Stimulated activated CD4-positive, alpha-beta T cell treated with anti-CD3 and anti-CD28 coated beads, Interleukin-15, amount 100 ng/mL, for 24 hours (primary cell): ENCODE data around the gene NPR1.
"Not testable (repeated sequence)": the region's sequence is repeated elsewhere in the genome, so short reads cannot be mapped to it uniquely, and the experiment has no call there.

ENCODE experiments used
- DNase-seq: peaks from one replicate; pipeline ENCODE4 v3.0.0-alpha.2; 2020

The NPR1 gene

DNA sequence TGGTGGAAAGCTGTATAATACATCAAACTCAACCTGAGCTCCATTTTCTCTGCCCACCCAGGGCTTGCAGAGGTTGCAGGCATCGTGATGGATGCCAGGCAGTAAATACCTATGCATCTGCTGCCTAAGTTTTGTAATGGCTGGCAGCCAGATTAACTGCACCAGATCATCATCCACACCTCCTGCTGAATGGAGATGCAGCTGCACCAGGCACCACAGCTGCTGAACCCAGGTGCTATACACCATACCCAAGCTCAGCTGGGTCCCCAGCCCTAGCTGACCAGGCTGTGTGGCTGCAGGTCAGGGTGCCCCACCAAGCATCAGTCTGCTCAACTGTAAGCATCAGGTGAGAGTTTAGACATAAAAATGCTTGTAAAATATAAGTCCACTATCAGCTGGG lies 26.7 kb upstream of the NPR1 start:
- DNase-seq, result no peak

DNA sequence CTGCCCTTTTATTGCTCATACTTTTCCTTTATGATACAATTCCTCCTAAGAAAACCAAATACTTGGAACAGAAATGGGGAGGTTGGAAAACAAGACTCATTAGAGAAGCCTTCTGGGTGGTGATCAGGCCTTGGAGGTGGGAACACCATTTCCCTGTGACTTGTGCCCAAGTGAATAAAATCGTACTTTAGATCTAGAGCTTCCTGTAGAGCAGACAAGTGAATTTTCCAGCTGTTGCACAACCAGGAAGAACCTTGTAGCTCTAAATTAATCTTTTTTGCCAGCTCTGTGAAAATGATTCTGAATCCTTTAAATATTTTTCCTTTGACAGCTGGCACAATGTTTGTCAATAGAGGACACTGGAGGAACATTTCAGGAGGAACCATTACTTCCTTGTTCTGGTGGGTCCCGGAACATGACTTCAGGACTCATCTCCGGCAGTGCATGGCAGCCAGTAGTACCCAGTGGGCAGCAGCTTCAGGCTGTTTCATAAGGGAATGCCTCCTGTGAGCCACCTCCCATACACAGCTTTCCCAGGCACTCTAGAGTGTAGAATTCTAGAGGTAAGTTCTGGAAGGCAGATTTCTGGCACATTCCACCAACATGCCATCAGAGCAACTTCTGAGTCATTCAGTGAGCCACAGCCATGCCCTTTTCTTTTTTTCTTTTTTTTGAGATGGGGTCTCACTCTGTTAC lies 25.5 kb upstream of the NPR1 start:
- no peak for DNase-seq

DNA sequence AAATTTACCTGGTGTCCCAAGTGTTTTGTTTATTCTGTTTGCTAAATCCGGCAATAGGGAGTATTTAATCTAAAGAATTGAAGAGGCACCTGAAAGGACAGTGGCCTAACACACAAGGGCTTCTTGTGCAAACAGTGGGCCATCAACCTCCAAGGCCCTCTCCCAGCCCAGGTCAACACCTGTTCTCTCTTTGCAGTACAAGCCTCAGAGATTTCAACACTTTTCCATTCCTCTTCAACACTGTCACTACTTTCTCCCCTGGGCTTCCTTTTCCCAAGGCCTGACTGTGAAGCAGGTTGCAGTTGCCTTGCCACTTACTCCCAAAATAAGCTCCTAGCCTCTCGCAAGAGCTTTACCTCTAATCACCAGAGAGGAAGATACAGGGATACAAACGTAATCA lies 23.2 kb upstream of the NPR1 start:
- no peak for DNase-seq

DNA sequence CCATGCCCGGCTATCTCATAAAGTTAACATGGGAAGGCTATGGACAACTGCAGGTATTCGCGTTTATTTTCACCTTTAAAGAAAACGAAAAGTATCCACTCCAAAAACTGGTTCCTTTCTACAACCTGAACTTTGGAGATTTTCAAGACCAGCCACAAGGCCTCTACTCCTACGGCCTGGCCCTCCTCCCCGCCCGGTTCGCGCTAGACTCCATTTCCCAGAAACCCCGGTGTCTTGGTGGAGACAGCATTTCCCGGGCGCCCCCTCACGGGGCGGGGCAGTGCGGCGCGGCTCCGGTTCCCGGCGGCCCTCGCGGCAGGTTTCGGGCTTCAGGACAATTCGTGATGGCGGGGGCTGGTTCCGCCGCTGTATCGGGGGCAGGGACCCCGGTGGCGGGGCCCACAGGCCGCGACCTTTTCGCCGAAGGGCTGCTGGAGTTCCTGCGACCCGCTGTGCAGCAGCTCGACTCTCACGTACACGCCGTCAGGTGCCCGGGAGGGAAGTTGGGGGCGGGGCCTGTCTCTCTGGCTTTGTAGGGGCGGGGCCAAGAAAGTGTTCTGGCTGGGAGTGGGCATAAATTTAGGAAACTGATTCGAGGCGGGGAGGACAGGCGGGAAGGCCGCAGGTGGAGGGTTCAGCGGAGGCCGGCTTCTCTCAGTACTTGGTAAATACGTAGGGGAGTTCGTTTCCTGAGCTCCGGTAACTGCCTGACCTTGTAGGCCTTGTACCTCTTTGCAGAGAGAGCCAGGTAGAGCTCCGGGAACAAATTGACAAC lies 19.9 kb upstream of the NPR1 start, which contains the start of gene SNAPIN:
TSS of gene SNAPIN (plus strand) at position 304 of the 775 bp plus-strand sequence. CDS start at position 345, 41 bp downstream.
- peak; percentile 95 for DNase-seq

DNA sequence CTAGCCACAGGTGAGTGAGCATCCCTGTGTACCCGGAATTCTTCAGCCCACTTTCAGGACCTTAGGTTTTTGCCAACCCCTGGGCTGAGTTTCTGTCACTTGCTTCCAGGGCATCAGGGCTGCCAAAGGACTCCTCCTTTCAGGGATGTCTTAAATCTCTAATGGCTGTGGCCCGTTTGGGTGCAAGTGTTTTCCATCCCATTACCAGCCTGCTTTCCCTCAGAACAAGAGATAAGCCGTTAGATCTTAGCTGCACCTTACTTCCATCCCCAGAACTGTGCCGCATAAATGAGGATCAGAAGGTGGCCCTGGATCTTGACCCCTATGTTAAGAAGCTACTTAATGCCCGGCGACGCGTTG lies 19.3 kb upstream of the NPR1 start:
- DNase-seq, result no peak

DNA sequence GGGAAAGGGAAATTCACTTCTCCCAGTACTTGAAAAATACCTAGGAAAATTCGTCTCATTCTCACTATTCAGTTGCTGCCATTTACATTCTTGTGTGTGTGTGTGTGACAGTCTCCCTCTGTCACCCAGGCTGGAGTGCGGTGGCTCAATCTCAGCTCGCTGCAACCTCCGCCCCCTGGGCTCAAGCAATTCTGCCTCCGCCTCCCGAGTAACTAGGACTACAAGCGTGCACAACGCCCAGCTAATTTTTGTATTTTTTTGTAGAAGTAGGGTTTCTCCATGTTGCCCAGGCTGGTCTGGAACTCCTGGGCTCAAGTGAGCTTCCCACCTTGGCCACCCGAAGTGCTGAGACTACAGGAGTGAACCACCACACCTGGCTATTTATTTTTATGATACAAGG lies 18.8 kb upstream of the NPR1 start:
- no peak for DNase-seq

DNA sequence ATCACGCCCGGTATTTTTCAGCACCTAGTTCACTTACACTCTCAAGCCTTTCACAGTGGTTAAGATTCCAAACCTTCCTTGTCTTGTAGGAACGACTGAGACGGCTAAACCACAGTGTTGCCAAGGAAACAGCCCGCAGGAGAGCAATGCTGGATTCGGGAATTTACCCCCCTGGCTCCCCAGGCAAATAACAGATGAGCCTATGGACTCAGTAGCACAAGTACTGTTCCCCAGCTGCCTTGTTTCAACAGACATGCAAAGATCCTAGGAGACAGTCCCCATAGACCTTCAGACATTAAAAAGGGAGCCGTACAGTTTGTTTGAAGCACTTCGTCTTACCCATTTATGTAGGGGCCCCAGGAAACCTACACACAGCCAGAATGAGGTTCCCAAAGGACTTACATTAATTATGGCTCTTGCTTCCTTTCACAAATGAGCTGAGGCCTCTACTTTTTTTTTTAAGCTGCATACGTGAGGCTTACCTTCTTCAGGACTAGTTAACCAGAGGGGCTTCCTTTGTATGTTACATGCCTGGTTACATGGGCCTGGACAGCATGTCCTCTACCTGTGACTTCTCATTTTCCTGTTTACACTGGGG lies 17.3 kb upstream of the NPR1 start:
- DNase-seq, result no peak

DNA sequence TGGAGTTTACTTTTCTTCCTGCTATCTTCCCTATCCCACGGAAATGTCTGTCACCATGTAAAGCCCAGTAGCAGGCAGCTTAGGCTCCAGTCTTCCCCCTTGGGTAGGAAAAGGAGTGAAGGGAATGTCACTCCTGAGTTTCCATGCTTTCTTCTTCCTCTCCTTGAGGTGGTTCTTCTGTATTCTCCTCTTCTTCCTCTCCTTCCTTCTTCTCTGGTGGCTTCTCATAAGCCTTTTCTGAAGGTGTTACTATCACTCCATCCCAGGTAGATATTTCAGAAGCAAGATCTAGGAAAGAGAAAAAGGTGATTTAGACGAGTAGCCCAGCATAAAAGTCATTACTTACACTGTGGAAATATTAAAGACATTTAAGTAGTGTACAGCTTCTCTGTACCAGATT lies 16.2 kb upstream of the NPR1 start:
- DNase-seq, result no peak

DNA sequence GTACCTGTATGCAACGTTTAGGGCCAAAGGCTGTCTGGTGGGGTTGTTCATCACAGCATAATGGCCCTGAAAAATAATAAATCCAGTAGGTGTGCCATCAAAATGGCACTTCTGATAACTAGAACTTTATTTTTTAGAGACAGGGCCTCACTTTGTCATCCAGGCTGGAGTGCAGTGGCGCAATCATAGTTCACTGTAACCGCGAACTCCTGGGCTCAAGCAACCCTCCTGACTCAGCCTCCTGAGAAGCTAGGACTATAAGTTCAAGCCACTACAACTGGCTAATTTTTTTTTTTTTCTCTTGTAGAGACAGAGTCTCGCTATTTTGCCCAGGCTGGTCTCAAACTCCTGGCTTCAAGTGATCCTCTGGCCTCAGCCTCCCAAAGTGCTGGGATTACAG lies 15.3 kb upstream of the NPR1 start:
- no peak for DNase-seq

DNA sequence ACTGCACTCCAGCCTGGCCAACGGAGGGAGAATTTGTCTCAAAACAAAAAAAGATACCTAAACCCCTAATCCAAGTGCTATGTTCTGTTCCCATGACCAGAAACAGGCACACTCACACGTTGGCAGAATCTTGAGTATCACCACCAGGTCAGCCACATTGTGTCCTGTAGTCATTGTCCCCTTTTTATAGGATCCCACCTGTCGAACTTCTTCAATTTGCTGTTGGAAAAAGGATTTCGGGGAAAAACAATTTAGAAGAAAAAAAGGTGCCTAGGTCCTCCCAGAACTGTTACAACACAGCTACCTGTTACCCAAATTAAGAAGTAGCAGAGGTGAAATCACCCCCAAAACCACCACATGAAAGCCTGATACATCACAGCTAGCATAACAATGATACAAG lies 11.0 kb upstream of the NPR1 start:
- no peak for DNase-seq

DNA sequence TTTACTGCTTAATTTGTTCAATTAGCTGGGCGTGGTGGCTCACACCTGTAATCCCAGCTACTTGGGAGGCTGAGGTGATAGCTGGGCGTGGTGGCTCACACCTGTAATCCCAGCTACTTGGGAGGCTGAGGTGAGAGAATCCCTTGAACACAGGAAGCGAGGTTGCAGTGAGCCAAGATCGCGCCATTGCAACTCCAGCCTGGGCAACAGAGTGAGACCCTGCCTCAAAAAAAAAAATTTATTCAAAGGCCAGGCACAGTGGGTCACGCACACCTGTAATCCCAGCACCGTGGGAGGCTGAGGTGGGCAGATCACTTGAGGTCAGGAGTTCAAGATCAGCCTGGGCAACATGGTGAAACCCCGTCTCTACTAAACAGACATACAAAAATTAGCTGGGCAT lies 9.8 kb upstream of the NPR1 start:
- DNase-seq, result not testable (repeated sequence)

DNA sequence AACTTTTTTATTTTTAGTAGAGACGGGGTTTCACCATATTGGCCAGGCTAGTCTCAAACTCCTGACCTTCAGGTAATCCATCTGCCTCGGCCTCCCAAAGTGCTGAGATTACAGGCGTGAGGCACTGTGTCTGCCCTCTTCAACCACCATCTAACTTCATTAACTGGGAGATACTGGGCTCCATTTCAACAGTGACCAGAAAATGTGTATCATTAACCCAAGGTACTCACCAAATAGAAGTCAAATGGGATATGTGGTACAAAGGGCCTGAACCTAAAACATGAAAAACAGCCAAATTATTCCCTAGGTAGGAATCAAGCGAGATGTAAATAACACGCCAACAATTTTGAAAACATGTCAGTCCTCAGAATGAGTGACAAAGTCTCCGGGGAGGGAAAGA lies 8.9 kb upstream of the NPR1 start:
- DNase-seq, result no peak

DNA sequence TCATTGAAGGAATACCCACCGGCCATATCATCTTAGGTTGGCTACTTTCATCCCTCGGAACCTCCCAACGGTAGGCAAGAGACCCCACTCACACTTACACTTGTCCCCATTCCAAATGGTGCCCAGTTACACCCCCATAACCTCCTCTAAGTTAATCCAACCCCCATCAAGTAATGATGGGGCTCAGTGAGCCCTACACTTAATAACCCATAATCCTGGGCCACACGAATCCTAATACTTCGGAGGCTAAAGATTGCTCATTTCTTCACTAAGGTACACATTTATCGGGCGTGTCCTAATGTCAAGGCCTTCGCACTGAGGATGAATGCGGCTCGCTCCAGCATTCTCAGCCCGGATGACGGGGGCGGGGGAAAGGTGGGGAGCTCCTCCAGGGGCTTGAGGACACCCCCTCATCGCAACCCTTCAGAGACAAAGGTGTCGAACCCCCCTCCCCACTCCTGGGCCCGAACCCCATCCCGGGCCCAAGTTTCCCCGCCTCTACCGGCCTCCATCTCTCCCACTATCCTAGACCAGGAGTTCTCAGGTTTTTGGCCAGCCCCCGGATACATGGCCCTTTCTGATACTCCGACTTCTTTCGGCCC lies 8.1 kb upstream of the NPR1 start:
- peak; percentile 39 for DNase-seq

DNA sequence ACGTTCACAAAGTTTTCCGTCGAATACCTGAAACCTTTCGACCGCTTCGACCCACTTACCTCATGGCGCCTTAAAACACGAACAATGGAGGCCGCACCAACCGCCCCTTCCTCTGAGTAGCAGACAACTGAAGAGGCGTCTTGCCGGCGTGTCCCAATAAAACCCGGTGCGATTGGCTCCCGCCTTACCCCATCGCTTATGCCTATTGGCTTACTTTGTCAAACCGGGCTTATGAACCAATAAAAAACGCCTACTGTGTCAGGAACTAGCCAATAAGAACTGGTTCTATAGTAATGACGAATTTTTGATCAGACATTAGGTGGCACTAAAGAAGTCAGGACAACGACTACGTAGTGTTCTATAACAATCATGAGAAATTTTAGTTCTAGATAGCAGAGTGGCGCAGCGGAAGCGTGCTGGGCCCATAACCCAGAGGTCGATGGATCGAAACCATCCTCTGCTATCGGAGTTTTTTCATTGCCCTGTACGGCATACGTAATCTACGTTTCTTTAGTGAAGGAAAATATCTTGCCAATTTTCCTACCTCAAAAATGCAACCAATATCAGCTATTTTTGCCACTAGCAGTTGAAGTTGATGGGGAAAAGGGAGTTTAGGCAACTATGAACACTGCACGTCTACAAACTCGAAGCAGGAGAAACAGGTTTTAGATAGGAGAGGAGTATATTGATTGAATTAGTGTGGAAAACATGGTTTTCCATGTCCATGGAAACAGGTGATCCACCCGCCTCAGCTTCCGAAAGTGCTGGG lies 7.4 kb upstream of the NPR1 start, which contains the start of gene ILF2:
TSS of gene ILF2 (minus strand) at position 135 of the 769 bp plus-strand sequence. CDS start at position 64, 71 bp downstream.
- DNase-seq, result peak; percentile 98

DNA sequence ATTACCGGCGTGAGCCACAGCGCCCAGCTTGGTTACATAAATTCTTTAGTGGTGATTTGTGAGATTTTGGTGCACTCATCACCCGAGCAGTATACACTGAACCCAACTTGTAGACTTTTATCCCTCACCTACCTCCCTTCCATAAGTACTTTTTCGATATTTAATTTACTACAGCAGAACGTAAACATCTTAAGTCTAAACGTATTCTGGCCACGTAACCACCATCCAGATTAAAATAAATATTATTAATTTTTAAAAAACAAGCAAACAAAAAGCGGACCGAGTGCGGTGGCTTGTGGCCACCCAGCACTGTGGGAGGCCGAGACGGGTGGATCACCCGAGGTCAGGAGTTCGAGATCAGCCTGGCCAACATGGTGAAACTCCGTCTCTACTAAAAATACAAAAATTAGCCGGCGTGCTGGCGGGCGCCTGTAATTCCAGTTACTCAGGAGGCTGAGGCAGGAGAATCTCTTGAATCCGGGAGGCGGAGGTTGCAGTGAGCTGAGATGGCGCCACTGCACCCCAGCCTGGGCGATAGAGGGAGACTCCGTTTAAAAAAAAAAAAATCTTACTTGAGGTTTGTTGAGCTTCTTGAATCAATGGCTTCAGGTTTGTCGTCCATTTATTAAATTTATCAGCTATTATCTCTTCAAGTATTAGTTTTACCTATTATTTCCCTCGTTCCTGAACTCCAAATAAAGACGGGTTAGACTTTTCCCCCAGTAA lies 6.7 kb upstream of the NPR1 start:
- peak; percentile 71 for DNase-seq

DNA sequence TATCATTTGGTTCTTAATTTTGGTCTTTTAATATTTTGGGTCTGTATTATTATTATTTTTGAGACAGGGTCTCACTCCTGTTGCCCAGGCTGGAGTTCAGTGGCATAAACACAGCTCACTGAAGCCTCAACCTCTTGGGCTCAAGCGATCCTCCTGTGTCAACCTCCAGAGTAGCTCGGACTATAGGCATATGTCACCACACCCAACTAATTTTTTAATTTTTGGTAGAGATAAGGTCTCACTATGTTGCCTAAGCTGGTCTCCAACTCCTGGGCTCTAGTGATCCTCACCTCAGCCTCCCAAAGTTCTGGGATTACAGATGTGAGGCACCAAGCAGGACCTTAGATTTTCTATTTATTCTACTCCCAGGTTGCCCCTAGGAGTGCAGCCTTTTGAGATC lies 5.0 kb upstream of the NPR1 start:
- DNase-seq, result no peak

DNA sequence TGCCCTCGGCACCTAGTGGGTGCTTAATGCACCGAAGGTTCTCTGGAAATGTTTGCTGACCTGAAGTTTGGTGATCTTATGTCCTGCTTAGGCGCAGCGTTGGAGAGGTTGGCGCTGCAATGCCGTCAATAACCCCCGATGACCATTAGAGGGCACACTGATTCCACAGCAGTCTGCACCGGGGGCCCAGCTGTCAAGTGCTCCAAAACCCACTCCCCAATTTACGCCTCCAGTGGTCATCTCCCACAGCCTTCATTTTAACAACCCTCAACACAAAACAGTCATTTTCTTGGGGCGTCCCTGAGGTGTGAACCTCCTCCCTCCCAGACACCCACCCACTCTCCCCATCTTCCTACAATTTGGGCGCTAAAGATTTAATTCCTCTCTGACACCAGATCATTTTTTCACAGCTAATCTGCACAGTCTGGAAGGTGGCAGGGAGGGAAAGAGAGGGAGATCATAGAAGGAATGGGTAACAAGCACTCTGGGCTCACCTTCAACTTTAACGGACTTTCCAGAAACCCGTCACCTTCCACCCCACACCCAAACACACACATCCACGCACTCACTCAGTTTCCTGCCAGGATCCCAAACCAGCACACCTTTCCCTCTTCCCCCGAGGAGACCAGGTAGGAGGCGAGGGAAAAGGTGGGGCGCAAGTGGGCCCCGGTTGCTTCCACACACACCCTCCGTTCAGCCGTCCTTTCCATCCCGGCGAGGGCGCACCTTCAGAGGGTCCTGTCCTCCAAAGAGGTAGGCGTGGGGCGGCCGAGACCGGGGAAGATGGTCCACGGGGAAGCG lies 570 bp upstream of the NPR1 start:
- DNase-seq, result peak; percentile 63

DNA sequence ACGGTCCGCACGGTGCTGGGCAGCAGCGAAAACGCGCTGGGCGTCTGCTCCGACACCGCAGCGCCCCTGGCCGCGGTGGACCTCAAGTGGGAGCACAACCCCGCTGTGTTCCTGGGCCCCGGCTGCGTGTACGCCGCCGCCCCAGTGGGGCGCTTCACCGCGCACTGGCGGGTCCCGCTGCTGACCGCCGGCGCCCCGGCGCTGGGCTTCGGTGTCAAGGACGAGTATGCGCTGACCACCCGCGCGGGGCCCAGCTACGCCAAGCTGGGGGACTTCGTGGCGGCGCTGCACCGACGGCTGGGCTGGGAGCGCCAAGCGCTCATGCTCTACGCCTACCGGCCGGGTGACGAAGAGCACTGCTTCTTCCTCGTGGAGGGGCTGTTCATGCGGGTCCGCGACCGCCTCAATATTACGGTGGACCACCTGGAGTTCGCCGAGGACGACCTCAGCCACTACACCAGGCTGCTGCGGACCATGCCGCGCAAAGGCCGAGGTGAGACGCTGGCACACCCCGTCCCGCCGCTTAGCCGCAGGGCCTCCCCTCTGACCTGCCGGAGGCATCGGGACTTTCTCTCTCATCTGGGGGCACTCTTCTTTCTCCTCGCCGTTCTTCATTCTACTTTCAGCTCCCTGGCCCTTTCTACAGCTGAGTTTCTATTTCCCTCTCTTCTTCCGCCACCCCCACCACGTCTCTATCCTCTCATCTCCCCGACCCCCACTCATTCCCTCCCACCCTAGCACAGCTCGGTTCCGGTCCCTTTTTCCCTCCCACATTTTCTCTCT lies 1.0 kb downstream of the NPR1 start:
- peak; percentile 44 for DNase-seq

DNA sequence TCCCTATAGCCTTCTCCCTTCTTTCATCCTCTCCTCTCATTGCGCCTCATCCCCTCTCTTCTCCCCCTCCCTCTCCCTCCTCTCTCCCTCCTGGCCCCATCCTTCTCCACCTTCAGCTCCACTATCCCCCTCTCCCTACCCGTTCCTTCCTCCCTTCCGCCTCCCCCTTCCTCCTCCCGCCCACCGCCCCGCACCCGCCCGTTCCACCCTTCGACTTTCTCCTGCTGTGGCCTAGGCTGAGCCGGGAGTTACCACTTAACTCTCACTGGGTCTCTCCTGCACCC lies 1.6 kb downstream of the NPR1 start:
- DNase-seq, result no peak

DNA sequence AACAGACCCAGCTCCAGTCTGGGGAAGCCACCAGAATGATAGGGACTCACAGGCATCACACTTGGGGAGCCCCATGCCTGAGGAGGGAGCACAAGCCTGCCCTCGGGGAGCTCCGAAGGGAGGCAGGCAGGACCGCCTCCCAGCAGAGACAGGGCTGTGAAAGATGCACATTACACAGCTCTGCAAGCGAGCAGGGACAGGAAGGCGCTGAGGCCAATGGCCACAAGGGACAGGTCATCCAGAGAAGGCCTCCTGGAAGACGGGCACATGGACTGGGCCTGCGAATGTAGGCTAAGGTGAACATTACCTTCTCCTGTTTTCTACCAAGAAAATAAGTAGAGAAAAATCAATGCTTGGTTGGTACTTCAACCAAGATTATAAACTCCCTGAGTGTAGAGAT lies 4.2 kb downstream of the NPR1 start:
- no peak for DNase-seq

DNA sequence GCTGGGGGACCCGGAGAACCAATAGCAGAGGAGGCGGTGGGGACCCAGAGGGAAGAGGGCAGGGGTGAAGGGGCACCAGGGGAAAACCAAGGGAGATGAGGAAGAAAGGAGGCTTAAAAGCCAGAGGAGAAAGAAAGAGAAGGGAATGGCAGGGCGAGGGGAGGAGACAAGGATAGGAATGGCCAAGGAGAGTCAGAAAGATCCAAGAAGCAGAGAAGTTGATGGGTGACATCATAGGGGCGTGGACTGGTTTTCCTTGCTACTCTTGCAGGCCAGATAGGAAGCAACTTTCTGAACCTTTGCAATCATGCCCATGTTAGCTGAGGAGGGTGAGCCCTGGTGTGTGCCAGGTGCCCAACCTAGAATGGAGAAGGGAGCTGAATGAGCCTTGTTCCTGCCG lies 5.4 kb downstream of the NPR1 start:
- DNase-seq, result no peak
